ENCODE results near the gene TUBA1C. TPM values are rescaled to one million over a fixed set of nuclear protein-coding genes. Genes with fewer than 3 reads are reported as not detected.

Gene TUBA1C
- total and polyA plus RNA-seq, 2 of the 8 experiments (the other 6 are each of a cell fraction or from before 2014, with no cell fraction given) = 504 to 3,101 TPM

DNA sequence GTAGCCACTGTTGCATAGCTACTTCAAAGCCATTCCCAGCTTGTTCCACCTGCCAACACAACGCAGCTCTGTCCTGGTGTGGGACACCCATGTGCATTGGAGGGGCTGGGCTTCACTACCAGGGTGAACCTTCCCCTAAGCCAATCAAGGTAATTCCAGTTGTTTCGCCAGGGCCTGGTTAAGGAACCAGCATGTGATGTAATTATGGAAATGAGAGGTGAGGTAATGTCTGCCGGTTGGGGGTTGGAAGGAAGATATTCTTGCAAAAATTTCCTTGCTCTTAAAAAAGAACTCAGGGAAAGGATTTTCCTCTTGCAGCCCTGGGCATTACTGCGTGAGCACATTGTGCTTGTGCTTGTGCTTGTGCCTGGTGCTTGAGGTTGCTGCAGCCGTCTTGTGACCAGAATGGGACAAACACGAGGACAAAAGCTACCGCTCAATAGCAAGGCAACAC lies 14.9 kb downstream of the TUBA1C start (continued):
- TF ChIP-seq, protein P1, sequence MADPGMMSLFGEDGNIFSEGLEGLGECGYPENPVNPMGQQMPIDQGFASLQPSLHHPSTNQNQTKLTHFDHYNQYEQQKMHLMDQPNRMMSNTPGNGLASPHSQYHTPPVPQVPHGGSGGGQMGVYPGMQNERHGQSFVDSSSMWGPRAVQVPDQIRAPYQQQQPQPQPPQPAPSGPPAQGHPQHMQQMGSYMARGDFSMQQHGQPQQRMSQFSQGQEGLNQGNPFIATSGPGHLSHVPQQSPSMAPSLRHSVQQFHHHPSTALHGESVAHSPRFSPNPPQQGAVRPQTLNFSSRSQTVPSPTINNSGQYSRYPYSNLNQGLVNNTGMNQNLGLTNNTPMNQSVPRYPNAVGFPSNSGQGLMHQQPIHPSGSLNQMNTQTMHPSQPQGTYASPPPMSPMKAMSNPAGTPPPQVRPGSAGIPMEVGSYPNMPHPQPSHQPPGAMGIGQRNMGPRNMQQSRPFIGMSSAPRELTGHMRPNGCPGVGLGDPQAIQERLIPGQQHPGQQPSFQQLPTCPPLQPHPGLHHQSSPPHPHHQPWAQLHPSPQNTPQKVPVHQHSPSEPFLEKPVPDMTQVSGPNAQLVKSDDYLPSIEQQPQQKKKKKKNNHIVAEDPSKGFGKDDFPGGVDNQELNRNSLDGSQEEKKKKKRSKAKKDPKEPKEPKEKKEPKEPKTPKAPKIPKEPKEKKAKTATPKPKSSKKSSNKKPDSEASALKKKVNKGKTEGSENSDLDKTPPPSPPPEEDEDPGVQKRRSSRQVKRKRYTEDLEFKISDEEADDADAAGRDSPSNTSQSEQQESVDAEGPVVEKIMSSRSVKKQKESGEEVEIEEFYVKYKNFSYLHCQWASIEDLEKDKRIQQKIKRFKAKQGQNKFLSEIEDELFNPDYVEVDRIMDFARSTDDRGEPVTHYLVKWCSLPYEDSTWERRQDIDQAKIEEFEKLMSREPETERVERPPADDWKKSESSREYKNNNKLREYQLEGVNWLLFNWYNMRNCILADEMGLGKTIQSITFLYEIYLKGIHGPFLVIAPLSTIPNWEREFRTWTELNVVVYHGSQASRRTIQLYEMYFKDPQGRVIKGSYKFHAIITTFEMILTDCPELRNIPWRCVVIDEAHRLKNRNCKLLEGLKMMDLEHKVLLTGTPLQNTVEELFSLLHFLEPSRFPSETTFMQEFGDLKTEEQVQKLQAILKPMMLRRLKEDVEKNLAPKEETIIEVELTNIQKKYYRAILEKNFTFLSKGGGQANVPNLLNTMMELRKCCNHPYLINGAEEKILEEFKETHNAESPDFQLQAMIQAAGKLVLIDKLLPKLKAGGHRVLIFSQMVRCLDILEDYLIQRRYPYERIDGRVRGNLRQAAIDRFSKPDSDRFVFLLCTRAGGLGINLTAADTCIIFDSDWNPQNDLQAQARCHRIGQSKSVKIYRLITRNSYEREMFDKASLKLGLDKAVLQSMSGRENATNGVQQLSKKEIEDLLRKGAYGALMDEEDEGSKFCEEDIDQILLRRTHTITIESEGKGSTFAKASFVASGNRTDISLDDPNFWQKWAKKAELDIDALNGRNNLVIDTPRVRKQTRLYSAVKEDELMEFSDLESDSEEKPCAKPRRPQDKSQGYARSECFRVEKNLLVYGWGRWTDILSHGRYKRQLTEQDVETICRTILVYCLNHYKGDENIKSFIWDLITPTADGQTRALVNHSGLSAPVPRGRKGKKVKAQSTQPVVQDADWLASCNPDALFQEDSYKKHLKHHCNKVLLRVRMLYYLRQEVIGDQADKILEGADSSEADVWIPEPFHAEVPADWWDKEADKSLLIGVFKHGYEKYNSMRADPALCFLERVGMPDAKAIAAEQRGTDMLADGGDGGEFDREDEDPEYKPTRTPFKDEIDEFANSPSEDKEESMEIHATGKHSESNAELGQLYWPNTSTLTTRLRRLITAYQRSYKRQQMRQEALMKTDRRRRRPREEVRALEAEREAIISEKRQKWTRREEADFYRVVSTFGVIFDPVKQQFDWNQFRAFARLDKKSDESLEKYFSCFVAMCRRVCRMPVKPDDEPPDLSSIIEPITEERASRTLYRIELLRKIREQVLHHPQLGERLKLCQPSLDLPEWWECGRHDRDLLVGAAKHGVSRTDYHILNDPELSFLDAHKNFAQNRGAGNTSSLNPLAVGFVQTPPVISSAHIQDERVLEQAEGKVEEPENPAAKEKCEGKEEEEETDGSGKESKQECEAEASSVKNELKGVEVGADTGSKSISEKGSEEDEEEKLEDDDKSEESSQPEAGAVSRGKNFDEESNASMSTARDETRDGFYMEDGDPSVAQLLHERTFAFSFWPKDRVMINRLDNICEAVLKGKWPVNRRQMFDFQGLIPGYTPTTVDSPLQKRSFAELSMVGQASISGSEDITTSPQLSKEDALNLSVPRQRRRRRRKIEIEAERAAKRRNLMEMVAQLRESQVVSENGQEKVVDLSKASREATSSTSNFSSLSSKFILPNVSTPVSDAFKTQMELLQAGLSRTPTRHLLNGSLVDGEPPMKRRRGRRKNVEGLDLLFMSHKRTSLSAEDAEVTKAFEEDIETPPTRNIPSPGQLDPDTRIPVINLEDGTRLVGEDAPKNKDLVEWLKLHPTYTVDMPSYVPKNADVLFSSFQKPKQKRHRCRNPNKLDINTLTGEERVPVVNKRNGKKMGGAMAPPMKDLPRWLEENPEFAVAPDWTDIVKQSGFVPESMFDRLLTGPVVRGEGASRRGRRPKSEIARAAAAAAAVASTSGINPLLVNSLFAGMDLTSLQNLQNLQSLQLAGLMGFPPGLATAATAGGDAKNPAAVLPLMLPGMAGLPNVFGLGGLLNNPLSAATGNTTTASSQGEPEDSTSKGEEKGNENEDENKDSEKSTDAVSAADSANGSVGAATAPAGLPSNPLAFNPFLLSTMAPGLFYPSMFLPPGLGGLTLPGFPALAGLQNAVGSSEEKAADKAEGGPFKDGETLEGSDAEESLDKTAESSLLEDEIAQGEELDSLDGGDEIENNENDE (IDR thresholded peaks at IDR 0.05; ENCODE audit: insufficient replicate concordance, low read length) = no peak
- TF ChIP-seq CREB1 (IDR thresholded peaks at IDR 0.05) = no peak
- TF ChIP-seq ZNF274 (IDR thresholded peaks at IDR 0.05; ENCODE audit: borderline replicate concordance, extremely low read depth, low read length) = no peak
- TF ChIP-seq HDAC2 (IDR thresholded peaks at IDR 0.05; ENCODE audit: borderline replicate concordance in 1 of 2, low read depth in 2 of 2, low read length in 2 of 2) = no peak
- TF ChIP-seq BACH1 (IDR thresholded peaks at IDR 0.05; ENCODE audit: low read length) = no peak
- no peak for TF ChIP-seq NANOG (IDR thresholded peaks at IDR 0.05; ENCODE audit: insufficient read depth, low read depth, low read length, poor library complexity, severe bottlenecking)
- TF ChIP-seq FOSL1 (IDR thresholded peaks at IDR 0.05; ENCODE audit: insufficient read depth, low read depth, low read length) = no peak
- no peak for TF ChIP-seq JUND (IDR thresholded peaks at IDR 0.05; ENCODE audit: low read length)
- TF ChIP-seq, protein P2, sequence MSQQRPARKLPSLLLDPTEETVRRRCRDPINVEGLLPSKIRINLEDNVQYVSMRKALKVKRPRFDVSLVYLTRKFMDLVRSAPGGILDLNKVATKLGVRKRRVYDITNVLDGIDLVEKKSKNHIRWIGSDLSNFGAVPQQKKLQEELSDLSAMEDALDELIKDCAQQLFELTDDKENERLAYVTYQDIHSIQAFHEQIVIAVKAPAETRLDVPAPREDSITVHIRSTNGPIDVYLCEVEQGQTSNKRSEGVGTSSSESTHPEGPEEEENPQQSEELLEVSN (IDR thresholded peaks at IDR 0.05) = peak; percentile 22; the same call in 1 of the 2 replicates
- no peak for TF ChIP-seq RFX5 (IDR thresholded peaks at IDR 0.05; ENCODE audit: borderline replicate concordance, low read depth, low read length)
- no peak for TF ChIP-seq BRCA1 (IDR thresholded peaks at IDR 0.05; ENCODE audit: low read depth, low read length)

All from H1 (cell line).